Glutamatergic neuron (in vitro differentiated cells): Measurements from ENCODE around the gene B4GALNT3. TPM values are rescaled to one million over a fixed set of nuclear protein-coding genes. Genes with fewer than 3 reads are reported as not detected.

ENCODE experiments used
- DNase-seq: peaks from one replicate; pipeline ENCODE4 v3.0.0; 2022
- H3K27ac Mint-ChIP-seq: one replicate; pipeline ENCODE4 v1.8.0; 2020; ENCODE audit warnings: mild to moderate bottlenecking, mixed read lengths, inconsistent platforms; ENCODE audit not compliant: unreplicated experiment
- H3K27me3 Mint-ChIP-seq: one replicate; pipeline ENCODE4 v1.8.0; 2020; ENCODE audit warnings: mild to moderate bottlenecking, moderate library complexity, mixed read lengths, inconsistent platforms; ENCODE audit not compliant: unreplicated experiment
- H3K36me3 Mint-ChIP-seq: one replicate; pipeline ENCODE4 v1.8.0; 2020; ENCODE audit warnings: mild to moderate bottlenecking, mixed read lengths, inconsistent platforms; ENCODE audit not compliant: unreplicated experiment
- H3K4me1 Mint-ChIP-seq: one replicate; pipeline ENCODE4 v1.8.0; 2020; ENCODE audit warnings: mild to moderate bottlenecking, low read depth, mixed read lengths, inconsistent platforms; ENCODE audit not compliant: unreplicated experiment
- H3K4me3 Mint-ChIP-seq: one replicate; pipeline ENCODE4 v1.8.0; 2020; ENCODE audit warnings: mild to moderate bottlenecking, mixed read lengths, inconsistent platforms; ENCODE audit not compliant: unreplicated experiment
- H3K9me3 Mint-ChIP-seq: one replicate; pipeline ENCODE4 v1.8.0; 2020; ENCODE audit warnings: mild to moderate bottlenecking, moderate library complexity, mixed read lengths, inconsistent platforms; ENCODE audit not compliant: unreplicated experiment
- total RNA-seq: library from RNA; stranded (reverse); fragmentation: NEBNext Ultra II Directional; extraction: Animal tissue kit (Norgen Biotek cat#: 25700); gene quantifications from one replicate; pipeline ENCODE4 v1.2.1, GENCODE V29; 2021; ENCODE audit not compliant: unreplicated experiment
- TF ChIP-seq, protein P1 (sequence below): fragments of 200-600 bp; sonication (generic); IDR thresholded peaks from one replicate; pipeline ENCODE4 v1.5.0; 2021; ENCODE audit not compliant: partially characterized antibody, unreplicated experiment

B4GALNT3 gene
- total RNA-seq, 1 donor from 2014 or later: 3.3 TPM

DNA sequence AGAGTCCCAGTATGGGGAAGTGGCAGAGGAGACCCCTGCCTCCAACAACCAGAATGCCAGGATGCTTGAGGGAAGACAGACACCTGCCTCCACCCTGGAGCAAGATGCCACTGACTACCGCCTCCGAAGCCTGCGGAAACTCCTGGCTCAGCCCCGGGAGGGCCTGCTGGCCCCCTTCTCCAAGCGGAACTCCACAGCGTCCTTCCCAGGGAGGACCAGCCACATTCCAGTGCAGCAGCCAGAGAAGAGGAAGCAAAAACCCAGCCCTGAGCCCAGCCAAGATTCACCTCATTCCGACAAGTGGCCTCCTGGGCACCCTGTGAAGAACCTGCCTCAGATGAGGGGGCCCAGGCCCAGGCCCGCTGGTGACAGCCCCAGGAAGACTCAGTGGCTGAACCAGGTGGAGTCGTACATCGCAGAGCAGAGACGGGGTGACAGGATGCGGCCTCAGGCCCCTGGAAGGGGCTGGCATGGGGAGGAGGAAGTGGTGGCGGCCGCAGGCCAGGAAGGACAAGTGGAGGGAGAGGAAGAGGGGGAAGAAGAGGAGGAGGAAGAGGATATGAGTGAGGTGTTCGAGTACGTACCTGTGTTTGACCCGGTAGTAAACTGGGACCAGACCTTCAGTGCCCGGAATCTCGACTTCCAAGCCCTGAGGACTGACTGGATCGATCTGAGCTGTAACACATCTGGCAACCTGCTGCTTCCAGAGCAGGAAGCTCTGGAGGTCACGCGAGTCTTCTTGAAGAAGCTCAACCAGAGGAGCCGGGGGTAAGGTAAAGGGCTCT lies 93.7 kb downstream of the B4GALNT3 start:
- Mint-ChIP-seq H3K4me3 (no peak overlapping the region), H3K36me3 (peaks cover 5% of the 10 kb centered on the region), H3K4me1 (peaks cover 44% of the 10 kb centered on the region), H3K27me3 (peaks cover 14% of the 10 kb centered on the region), H3K9me3 (peaks cover 9% of the 10 kb centered on the region), H3K27ac (no peak overlapping the region)
- no peak for DNase-seq
- TF ChIP-seq, protein P1, sequence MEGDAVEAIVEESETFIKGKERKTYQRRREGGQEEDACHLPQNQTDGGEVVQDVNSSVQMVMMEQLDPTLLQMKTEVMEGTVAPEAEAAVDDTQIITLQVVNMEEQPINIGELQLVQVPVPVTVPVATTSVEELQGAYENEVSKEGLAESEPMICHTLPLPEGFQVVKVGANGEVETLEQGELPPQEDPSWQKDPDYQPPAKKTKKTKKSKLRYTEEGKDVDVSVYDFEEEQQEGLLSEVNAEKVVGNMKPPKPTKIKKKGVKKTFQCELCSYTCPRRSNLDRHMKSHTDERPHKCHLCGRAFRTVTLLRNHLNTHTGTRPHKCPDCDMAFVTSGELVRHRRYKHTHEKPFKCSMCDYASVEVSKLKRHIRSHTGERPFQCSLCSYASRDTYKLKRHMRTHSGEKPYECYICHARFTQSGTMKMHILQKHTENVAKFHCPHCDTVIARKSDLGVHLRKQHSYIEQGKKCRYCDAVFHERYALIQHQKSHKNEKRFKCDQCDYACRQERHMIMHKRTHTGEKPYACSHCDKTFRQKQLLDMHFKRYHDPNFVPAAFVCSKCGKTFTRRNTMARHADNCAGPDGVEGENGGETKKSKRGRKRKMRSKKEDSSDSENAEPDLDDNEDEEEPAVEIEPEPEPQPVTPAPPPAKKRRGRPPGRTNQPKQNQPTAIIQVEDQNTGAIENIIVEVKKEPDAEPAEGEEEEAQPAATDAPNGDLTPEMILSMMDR: no peak

DNA sequence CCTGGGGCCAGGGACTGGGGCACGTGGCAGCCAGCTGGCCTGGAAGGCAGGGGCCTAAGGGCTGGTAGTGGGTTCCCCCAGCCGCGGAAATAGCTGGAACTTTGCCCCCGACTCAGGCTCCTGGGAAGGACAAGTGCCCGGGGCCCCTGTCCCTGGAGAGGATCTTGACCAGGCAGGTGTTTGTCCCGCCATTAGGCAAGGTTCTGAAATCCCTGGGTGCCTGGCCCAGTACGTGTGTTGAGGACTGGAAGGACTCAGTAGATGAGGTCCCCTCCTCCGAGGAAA lies 94.2 kb downstream of the B4GALNT3 start:
- Mint-ChIP-seq H3K4me3 (no peak overlapping the region), H3K27me3 (peaks cover 14% of the 10 kb centered on the region), H3K27ac (no peak overlapping the region), H3K4me1 (peaks cover 45% of the 10 kb centered on the region), H3K9me3 (peaks cover 9% of the 10 kb centered on the region), H3K36me3 (peaks cover 5% of the 10 kb centered on the region)
- TF ChIP-seq, protein P1: no peak
- no peak for DNase-seq

DNA sequence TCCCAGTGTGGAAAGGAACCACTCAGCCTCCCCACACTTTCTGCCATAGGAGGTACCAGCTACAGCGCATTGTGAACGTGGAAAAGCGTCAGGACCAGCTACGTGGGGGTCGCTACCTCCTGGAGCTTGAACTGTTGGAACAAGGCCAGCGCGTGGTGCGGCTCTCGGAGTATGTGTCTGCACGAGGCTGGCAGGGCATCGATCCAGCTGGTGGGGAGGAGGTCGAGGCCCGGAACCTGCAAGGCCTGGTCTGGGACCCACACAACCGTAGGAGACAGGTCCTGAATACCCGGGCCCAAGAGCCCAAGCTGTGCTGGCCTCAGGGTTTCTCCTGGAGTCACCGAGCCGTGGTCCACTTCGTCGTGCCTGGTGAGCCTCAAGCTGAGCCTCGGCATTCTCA lies 96.8 kb downstream of the B4GALNT3 start:
- no peak for DNase-seq
- H3K9me3 Mint-ChIP-seq: peaks cover 22% of the 10 kb centered on the region
- TF ChIP-seq, protein P1: no peak
- no peaks in the 10 kb centered on the region for H3K36me3 Mint-ChIP-seq
- no peak overlapping the region for H3K4me3 Mint-ChIP-seq
- no peak overlapping the region for H3K27ac Mint-ChIP-seq
- peaks cover 19% of the 10 kb centered on the region for H3K27me3 Mint-ChIP-seq
- H3K4me1 Mint-ChIP-seq: peaks cover 48% of the 10 kb centered on the region

DNA sequence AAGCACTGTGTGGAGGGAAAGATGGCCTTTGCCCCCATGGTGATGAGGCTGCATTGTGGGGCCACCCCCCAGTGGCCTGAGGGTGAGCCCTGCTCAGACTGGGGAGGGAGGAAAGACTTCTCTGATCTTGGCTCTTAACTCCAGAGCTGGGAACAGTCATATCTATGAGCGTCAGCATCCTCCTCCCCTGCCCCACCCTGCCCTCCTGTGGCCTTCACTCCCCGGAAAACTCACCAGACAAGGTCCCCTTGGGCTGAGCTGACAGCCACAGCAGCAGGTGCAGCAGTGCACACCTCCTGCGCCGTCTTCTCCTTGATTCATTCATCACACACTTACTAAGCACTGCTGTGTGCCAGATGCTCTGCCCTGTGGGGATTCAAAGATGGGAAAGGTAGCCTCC lies 98.8 kb downstream of the B4GALNT3 start:
- peaks cover 10% of the 10 kb centered on the region for H3K27me3 Mint-ChIP-seq
- no peaks in the 10 kb centered on the region for H3K36me3 Mint-ChIP-seq
- peaks cover 18% of the 10 kb centered on the region for H3K9me3 Mint-ChIP-seq
- no peak overlapping the region for H3K27ac Mint-ChIP-seq
- H3K4me1 Mint-ChIP-seq: peaks cover 43% of the 10 kb centered on the region
- no peak for DNase-seq
- peak overlapping the region; percentile 49 for H3K4me3 Mint-ChIP-seq
- TF ChIP-seq, protein P1: no peak

DNA sequence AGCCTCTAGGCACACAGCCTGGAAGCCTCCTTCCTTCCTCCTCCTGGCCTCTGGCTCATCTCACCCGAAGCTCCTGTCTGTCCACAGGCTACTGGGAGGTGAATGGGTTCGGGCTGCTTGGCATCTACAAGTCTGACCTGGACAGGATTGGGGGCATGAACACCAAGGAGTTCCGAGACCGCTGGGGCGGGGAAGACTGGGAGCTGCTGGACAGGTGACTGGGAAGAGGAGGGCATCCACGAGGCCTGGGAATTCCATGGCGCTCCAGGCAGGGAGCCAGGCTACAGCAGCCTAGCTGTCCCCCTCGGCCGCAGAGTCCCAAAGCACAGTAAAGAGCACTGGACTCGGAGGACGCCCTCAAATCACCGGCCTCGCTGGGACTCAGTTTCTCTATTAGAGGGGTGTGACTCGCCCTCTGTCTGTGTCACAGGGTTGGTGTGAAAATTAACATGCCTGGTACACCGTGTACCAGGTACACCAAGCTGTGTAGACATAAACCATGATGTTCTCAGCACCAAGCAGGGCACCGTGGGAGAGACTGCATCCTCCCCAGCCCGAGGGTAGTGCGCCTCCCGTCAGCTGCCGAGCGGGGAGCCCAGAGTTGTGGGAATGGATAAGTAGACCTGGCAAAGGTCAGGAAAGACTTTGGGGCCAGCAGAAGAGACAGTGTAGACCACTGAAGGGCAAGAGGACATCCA lies 99.6 kb downstream of the B4GALNT3 start:
- Mint-ChIP-seq H3K27ac (peak overlapping the region; percentile 90), H3K36me3 (no peaks in the 10 kb centered on the region), H3K9me3 (peaks cover 22% of the 10 kb centered on the region), H3K27me3 (peaks cover 10% of the 10 kb centered on the region), H3K4me1 (peaks cover 49% of the 10 kb centered on the region), H3K4me3 (peak overlapping the region; percentile 49)
- TF ChIP-seq, protein P1: no peak
- no peak for DNase-seq
